SK-N-SH (cell line): ENCODE measurements around the gene MRPL55.

Experiments used
- CTCF ChIP-seq: fragments of 200-600 bp; sonication (generic); IDR thresholded peaks from 2 replicates; pipeline ENCODE4 v1.6.1; 2017; ENCODE audit warnings: antibody characterized with exemption, mild to moderate bottlenecking, moderate library complexity
- EP300 ChIP-seq, 2 experiments: IDR thresholded peaks; 2 replicates each; pipeline versions ENCODE4 v1.4.0 to v1.6.1; 2012; ENCODE audit warnings: borderline replicate concordance in 1 of 2, low read depth in 1 of 2, low read length in 1 of 2
- EZH2phosphoT487 ChIP-seq: fragments of 200-600 bp; sonication (generic); IDR thresholded peaks from 2 replicates; pipeline ENCODE4 v1.6.1; 2017; ENCODE audit warnings: low read depth, mixed run types, mild to moderate bottlenecking, antibody characterized with exemption, moderate library complexity, borderline replicate concordance
- FOXJ3 ChIP-seq: sonication (generic); formaldehyde crosslinking; IDR thresholded peaks from 2 replicates; pipeline ENCODE4 v1.5.1; 2020; ENCODE audit warnings: mild to moderate bottlenecking, missing genetic modification reagents
- MAX ChIP-seq: IDR thresholded peaks from 2 replicates; pipeline ENCODE4 v1.4.0; 2012; ENCODE audit warnings: low read depth
- MXI1 ChIP-seq: IDR thresholded peaks from 2 replicates; pipeline ENCODE4 v1.6.1; 2012; ENCODE audit warnings: mild to moderate bottlenecking, low read depth, low read length, improper control_type of control experiment
- PBX3 ChIP-seq: IDR thresholded peaks from 2 replicates; pipeline ENCODE4; 2012
- POLR2AphosphoS5 ChIP-seq: IDR thresholded peaks from 2 replicates; pipeline ENCODE4 v1.6.1; 2012; ENCODE audit warnings: low read depth, low read length
- RAD21 ChIP-seq: IDR thresholded peaks from 2 replicates; pipeline ENCODE4 v1.6.1; 2012; ENCODE audit warnings: mild to moderate bottlenecking, low read length
- REST ChIP-seq: IDR thresholded peaks from 2 replicates; pipeline ENCODE4 v1.6.1; 2012; ENCODE audit warnings: mild to moderate bottlenecking, low read depth, low read length, moderate library complexity
- SMC3 ChIP-seq: IDR thresholded peaks from 2 replicates; pipeline ENCODE4 v1.6.1; 2012; ENCODE audit warnings: low read depth, low read length, improper control_type of control experiment
- TCF12 ChIP-seq: IDR thresholded peaks from 2 replicates; pipeline ENCODE4 v1.4.0; 2012

GRCh38 chr1:228112617-228113016, 3.5 kb upstream of the MRPL55 start:
- TF ChIP-seq CTCF: no peak
- TF ChIP-seq FOXJ3: no peak
- no peak for TF ChIP-seq EP300 (IDR thresholded peaks at IDR 0.05; ENCODE audit: borderline replicate concordance in 1 of 2, low read depth in 1 of 2, low read length in 1 of 2)
- no peak for TF ChIP-seq RAD21
- TF ChIP-seq SMC3: no peak
- no peak for TF ChIP-seq MAX
- no peak for TF ChIP-seq TCF12
- no peak for TF ChIP-seq EZH2phosphoT487
- TF ChIP-seq PBX3: no peak
- no peak for TF ChIP-seq MXI1
- no peak for TF ChIP-seq REST
- no peak for TF ChIP-seq POLR2AphosphoS5
